ENCODE data around the gene KRTAP10-1.

Gene KRTAP10-1

GRCh38 chr21:44514746-44515358, 25.1 kb downstream of the KRTAP10-1 start:
- no peak overlapping the region for H3K4me2 ChIP-seq (ENCODE audit: low read length)
- H3K4me1 ChIP-seq (ENCODE audit: insufficient read depth, low read length, severe bottlenecking), result no peaks in the 10 kb centered on the region
- H3K79me2 ChIP-seq (ENCODE audit: insufficient read depth, low read length), result no peaks in the 10 kb centered on the region
- H3K9ac ChIP-seq (ENCODE audit: low read length), result no peak overlapping the region
- H3K27ac ChIP-seq (ENCODE audit: low read depth, low read length, poor library complexity, severe bottlenecking), result no peak overlapping the region
- H2AFZ ChIP-seq (ENCODE audit: low read length), result no peak overlapping the region
- no peaks in the 10 kb centered on the region; the same call in 1 of the 2 replicates for H3K27me3 ChIP-seq (ENCODE audit: insufficient read depth, low read length)
- H3K36me3 ChIP-seq (ENCODE audit: insufficient read depth, low read length), result no peaks in the 10 kb centered on the region
- H3K4me3 ChIP-seq (ENCODE audit: low read depth, low read length, poor library complexity, severe bottlenecking), result no peak overlapping the region
- TF ChIP-seq, protein P1, sequence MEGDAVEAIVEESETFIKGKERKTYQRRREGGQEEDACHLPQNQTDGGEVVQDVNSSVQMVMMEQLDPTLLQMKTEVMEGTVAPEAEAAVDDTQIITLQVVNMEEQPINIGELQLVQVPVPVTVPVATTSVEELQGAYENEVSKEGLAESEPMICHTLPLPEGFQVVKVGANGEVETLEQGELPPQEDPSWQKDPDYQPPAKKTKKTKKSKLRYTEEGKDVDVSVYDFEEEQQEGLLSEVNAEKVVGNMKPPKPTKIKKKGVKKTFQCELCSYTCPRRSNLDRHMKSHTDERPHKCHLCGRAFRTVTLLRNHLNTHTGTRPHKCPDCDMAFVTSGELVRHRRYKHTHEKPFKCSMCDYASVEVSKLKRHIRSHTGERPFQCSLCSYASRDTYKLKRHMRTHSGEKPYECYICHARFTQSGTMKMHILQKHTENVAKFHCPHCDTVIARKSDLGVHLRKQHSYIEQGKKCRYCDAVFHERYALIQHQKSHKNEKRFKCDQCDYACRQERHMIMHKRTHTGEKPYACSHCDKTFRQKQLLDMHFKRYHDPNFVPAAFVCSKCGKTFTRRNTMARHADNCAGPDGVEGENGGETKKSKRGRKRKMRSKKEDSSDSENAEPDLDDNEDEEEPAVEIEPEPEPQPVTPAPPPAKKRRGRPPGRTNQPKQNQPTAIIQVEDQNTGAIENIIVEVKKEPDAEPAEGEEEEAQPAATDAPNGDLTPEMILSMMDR (IDR thresholded peaks at IDR 0.05; ENCODE audit: low read length), result no peak
- no peak for TF ChIP-seq EZH2 (IDR thresholded peaks at IDR 0.05; ENCODE audit: borderline replicate concordance, low read length)
- H3K9me3 ChIP-seq (ENCODE audit: low read length), result no peaks in the 10 kb centered on the region
- H4K20me1 ChIP-seq (ENCODE audit: insufficient read depth, low read length), result no peaks in the 10 kb centered on the region
- H3F3A ChIP-seq (ENCODE audit: insufficient read depth, low read length), result no peaks in the 10 kb centered on the region
- H3K9me2 ChIP-seq (ENCODE audit: low read depth, low read length), result no peaks in the 10 kb centered on the region

DNA sequence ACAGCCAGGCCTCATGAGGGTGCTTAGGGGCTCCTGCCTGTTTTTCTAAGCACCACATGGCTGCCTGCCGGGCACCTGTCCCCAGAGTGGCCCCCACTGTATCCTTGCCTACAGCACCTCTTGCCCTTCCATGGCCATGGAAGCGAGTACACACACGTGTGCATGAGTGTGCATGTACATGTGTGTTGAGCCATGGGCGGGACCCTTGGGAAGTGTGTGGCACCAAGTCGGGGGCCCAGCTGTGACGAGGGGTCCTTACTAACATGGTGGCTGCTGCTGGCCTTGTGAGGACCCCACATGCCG, 25.8 kb downstream of the KRTAP10-1 start:
- no peaks in the 10 kb centered on the region for H3K9me3 ChIP-seq (ENCODE audit: low read length)
- no peak overlapping the region for H3K9ac ChIP-seq (ENCODE audit: low read length)
- H2AFZ ChIP-seq (ENCODE audit: low read length), result no peak overlapping the region
- no peaks in the 10 kb centered on the region for H3K36me3 ChIP-seq (ENCODE audit: insufficient read depth, low read length)
- H3K4me3 ChIP-seq (ENCODE audit: low read depth, low read length, poor library complexity, severe bottlenecking), result no peak overlapping the region
- no peaks in the 10 kb centered on the region for H4K20me1 ChIP-seq (ENCODE audit: insufficient read depth, low read length)
- H3K9me2 ChIP-seq (ENCODE audit: low read depth, low read length), result no peaks in the 10 kb centered on the region
- no peaks in the 10 kb centered on the region; the same call in 1 of the 2 replicates for H3K27me3 ChIP-seq (ENCODE audit: insufficient read depth, low read length)
- no peaks in the 10 kb centered on the region for H3F3A ChIP-seq (ENCODE audit: insufficient read depth, low read length)
- no peak overlapping the region for H3K4me2 ChIP-seq (ENCODE audit: low read length)
- H3K27ac ChIP-seq (ENCODE audit: low read depth, low read length, poor library complexity, severe bottlenecking), result no peak overlapping the region
- TF ChIP-seq EZH2 (IDR thresholded peaks at IDR 0.05; ENCODE audit: borderline replicate concordance, low read length), result no peak
- TF ChIP-seq, protein P1 (IDR thresholded peaks at IDR 0.05; ENCODE audit: low read length), result no peak
- no peaks in the 10 kb centered on the region for H3K4me1 ChIP-seq (ENCODE audit: insufficient read depth, low read length, severe bottlenecking)
- H3K79me2 ChIP-seq (ENCODE audit: insufficient read depth, low read length), result no peaks in the 10 kb centered on the region

- H3F3A ChIP-seq (ENCODE audit: insufficient read depth, low read length), result no peaks in the 10 kb centered on the region
- no peaks in the 10 kb centered on the region for H3K9me2 ChIP-seq (ENCODE audit: low read depth, low read length)
- no peaks in the 10 kb centered on the region for H3K36me3 ChIP-seq (ENCODE audit: insufficient read depth, low read length)
- TF ChIP-seq EZH2 (IDR thresholded peaks at IDR 0.05; ENCODE audit: borderline replicate concordance, low read length), result no peak
- TF ChIP-seq, protein P1 (IDR thresholded peaks at IDR 0.05; ENCODE audit: low read length), result no peak
- H3K4me3 ChIP-seq (ENCODE audit: low read depth, low read length, poor library complexity, severe bottlenecking), result no peak overlapping the region
- H3K4me1 ChIP-seq (ENCODE audit: insufficient read depth, low read length, severe bottlenecking), result no peaks in the 10 kb centered on the region
- no peaks in the 10 kb centered on the region; the same call in 1 of the 2 replicates for H3K27me3 ChIP-seq (ENCODE audit: insufficient read depth, low read length)
- no peaks in the 10 kb centered on the region for H4K20me1 ChIP-seq (ENCODE audit: insufficient read depth, low read length)
- no peaks in the 10 kb centered on the region for H3K79me2 ChIP-seq (ENCODE audit: insufficient read depth, low read length)
- H3K27ac ChIP-seq (ENCODE audit: low read depth, low read length, poor library complexity, severe bottlenecking), result no peak overlapping the region
- no peak overlapping the region for H3K4me2 ChIP-seq (ENCODE audit: low read length)
- no peak overlapping the region for H3K9ac ChIP-seq (ENCODE audit: low read length)
- no peaks in the 10 kb centered on the region for H3K9me3 ChIP-seq (ENCODE audit: low read length)
- no peak overlapping the region for H2AFZ ChIP-seq (ENCODE audit: low read length)
Observed at GRCh38 chr21:44513389-44514217, 26.4 kb downstream of the KRTAP10-1 start.

Measured in OCI-LY1 (cell line).